Keratinocyte (primary cell): ENCODE results near the gene ALDH3B2.

Source experiments
- EZH2 ChIP-seq: IDR thresholded peaks from one replicate; pipeline ENCODE4 v1.6.1; 2012; ENCODE audit warnings: inconsistent platforms, mild to moderate bottlenecking, low read length, moderate library complexity
- TF ChIP-seq, protein P1 (sequence below), 3 experiments: IDR thresholded peaks in 1 of 3; conservative IDR thresholded peaks in 1 of 3; optimal IDR thresholded peaks in 1 of 3; 2 replicates in 2 of 3; 3 replicates in 1 of 3; pipeline versions ENCODE3 to v1.5.1; 2011; ENCODE audit warnings: low read length in 3 of 3, mild to moderate bottlenecking in 3 of 3, moderate library complexity in 2 of 3, control low read depth in 1 of 3, inconsistent platforms in 1 of 3; ENCODE audit not compliant: insufficient read depth in 2 of 3; ENCODE audit errors: extremely low read depth in 1 of 3

GRCh38 chr11:67639438-67639859 lies 35.0 kb downstream of the ALDH3B2 start, which contains the start of gene TBX10:
- TF ChIP-seq, protein P1, sequence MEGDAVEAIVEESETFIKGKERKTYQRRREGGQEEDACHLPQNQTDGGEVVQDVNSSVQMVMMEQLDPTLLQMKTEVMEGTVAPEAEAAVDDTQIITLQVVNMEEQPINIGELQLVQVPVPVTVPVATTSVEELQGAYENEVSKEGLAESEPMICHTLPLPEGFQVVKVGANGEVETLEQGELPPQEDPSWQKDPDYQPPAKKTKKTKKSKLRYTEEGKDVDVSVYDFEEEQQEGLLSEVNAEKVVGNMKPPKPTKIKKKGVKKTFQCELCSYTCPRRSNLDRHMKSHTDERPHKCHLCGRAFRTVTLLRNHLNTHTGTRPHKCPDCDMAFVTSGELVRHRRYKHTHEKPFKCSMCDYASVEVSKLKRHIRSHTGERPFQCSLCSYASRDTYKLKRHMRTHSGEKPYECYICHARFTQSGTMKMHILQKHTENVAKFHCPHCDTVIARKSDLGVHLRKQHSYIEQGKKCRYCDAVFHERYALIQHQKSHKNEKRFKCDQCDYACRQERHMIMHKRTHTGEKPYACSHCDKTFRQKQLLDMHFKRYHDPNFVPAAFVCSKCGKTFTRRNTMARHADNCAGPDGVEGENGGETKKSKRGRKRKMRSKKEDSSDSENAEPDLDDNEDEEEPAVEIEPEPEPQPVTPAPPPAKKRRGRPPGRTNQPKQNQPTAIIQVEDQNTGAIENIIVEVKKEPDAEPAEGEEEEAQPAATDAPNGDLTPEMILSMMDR (optimal IDR thresholded peaks at IDR 0.05 in 1 of 3, IDR thresholded peaks at IDR 0.05 in 1 of 3, conservative IDR thresholded peaks at IDR 0.05 in 1 of 3; ENCODE audit: extremely low read depth in 1 of 3, insufficient read depth in 2 of 3, low read length in 3 of 3) = no peak
- TF ChIP-seq EZH2 = no peak
